Transverse colon (tissue), 4 donors: Measurements from ENCODE around the gene SEL1L3. TPM values are rescaled to one million over a fixed set of nuclear protein-coding genes. Genes with fewer than 3 reads are reported as not detected.
A peak's percentile ranks its signal among the peaks of the same experiment; 100 is the strongest.
"Not testable (repeated sequence)": the region's sequence is repeated elsewhere in the genome, so short reads cannot be mapped to it uniquely, and the experiment has no call there.

Experiments
- DNase-seq: peaks from one replicate; pipeline ENCODE4 v3.0.0-alpha.2; 2019
- H3K27ac ChIP-seq, 4 donors: fragments of 200-600 bp; sonication (generic); 2 replicates each; pipeline ENCODE4 v1.5.1; 2016 to 2018; ENCODE audit warnings: inconsistent platforms in 4 of 4
- H3K27me3 ChIP-seq: fragments of 200-600 bp; sonication (generic); 2 replicates; pipeline ENCODE4 v1.5.1; 2017; ENCODE audit warnings: inconsistent platforms
- H3K36me3 ChIP-seq, 4 donors: fragments of 200-600 bp; sonication (generic); 2 replicates each; pipeline ENCODE4 v1.5.1; 2017 to 2019; ENCODE audit warnings: inconsistent platforms in 4 of 4
- H3K4me1 ChIP-seq, 4 donors: fragments of 200-600 bp; sonication (generic); 2 replicates each; pipeline ENCODE4 v1.5.1; 2017 to 2020; ENCODE audit warnings: inconsistent platforms in 4 of 4
- H3K4me3 ChIP-seq, 4 donors: fragments of 200-600 bp; sonication (generic); 1 replicate in 1 of 4; 2 replicates in 3 of 4; pipeline versions ENCODE4 v1.5.1 to v1.6.1; 2017 to 2019; ENCODE audit warnings: inconsistent platforms in 4 of 4
- H3K9me3 ChIP-seq, 2 donors: fragments of 200-600 bp; sonication (generic); 2 replicates each; pipeline ENCODE4 v1.5.1; 2017 to 2019; ENCODE audit warnings: inconsistent platforms in 2 of 2
- CTCF ChIP-seq, 5 experiments: fragments of 200-600 bp in 3 of 5; fragments of 450-650 bp in 2 of 5; sonication (generic) in 3 of 5; IDR thresholded peaks; 1 replicate in 2 of 5; 2 replicates in 3 of 5; pipeline ENCODE4 v1.5.1; 2016 to 2017; ENCODE audit warnings: antibody characterized with exemption in 5 of 5, inconsistent platforms in 3 of 5, mild to moderate bottlenecking in 2 of 5, moderate library complexity in 1 of 5
- EP300 ChIP-seq: sonication (generic); formaldehyde crosslinking; IDR thresholded peaks from one replicate; pipeline ENCODE4 v1.6.1; 2017; ENCODE audit warnings: antibody characterized with exemption, low read depth
- POLR2A ChIP-seq: fragments of 450-650 bp; IDR thresholded peaks from one replicate; pipeline ENCODE4 v1.6.1; 2016; ENCODE audit warnings: antibody characterized with exemption, mild to moderate bottlenecking, moderate library complexity
- POLR2AphosphoS5 ChIP-seq, 3 donors: sonication (generic); formaldehyde crosslinking; IDR thresholded peaks; one replicate each; pipeline ENCODE4 v1.6.1; 2016; ENCODE audit warnings: antibody characterized with exemption in 3 of 3
- WGBS, 2 donors: methylation state at CpG; one replicate each; pipeline ENCODE4 v1.1.5; 2018; ENCODE audit warnings: low coverage in 1 of 2; 5-methylcytosine and 5-hydroxymethylcytosine counted together
- in situ Hi-C, 4 donors: fragments of 200-750 bp; cut with MboI; loops; one replicate each; pipeline versions ENCODE4 v1.15.0 to v1.15.1; 2017; ENCODE audit warnings: low sequenced_read_pairs in 3 of 4, low pct_ligation_motif_present in 1 of 4, low pct_unique_long_range_greater_than_20kb in 1 of 4
- intact Hi-C: fragments of 100-400 bp; cut with DNase I; formaldehyde crosslinking; loops from one replicate; pipeline ENCODE4 v1.15.1; 2023; ENCODE audit warnings: low total_unique reads
- total RNA-seq, 4 donors: library from RNA; depleted of rRNA; stranded (reverse); fragments of >200 nt; gene quantifications; one replicate each; pipeline ENCODE4 v1.1.0, GENCODE V29; 2016

SEL1L3 gene
- 100 to 1,000 TPM in 2 of 4 donors, 10 to 100 TPM in 2; 51.3 to 128 (median 98.3) TPM for total RNA-seq

- peak; percentile 80 for DNase-seq
- intact Hi-C loops (no loop called here), in situ Hi-C loops (no loop called here)
- Histone ChIP-seq H3K27me3 (no peaks in the 10 kb centered on the region), H3K4me3 (peak within 1 kb of the TSS; percentile 75 to 89 (median 83)), H3K36me3 (no peaks in the 10 kb centered on the region), H3K27ac (peak within 1 kb of the TSS; percentile 83 to 95 (median 88)), H3K4me1 (peaks cover 3 to 54% (median 30%) of the 10 kb centered on the region in 4 donors), H3K9me3 (no peaks in the 10 kb centered on the region)
- 0% methylated on average over 59 of the region's 115 CpGs; no CpG with 5 or more reads in 1 of the 2 donors for WGBS, 2 donors
- TF ChIP-seq POLR2A (no peak), EP300 (no peak), CTCF (IDR thresholded peaks at IDR 0.05) (no peak), POLR2AphosphoS5 (IDR thresholded peaks at IDR 0.05) (no peak)
These were observed at the start of gene SEL1L3 for GRCh38 chr4:25862411-25863346. SEL1L3 (minus strand) TSS chr4:25862988; CDS start chr4:25862836, 152 bp downstream.

GRCh38 chr4:25911356-25911755 is 48.6 kb upstream of the SEL1L3 start:
- Histone ChIP-seq H3K27ac (no peak overlapping the region), H3K36me3 (no peaks in the 10 kb centered on the region), H3K4me1 (peaks cover 2 to 20% (median 8%) of the 10 kb centered on the region in 4 donors), H3K27me3 (no peaks in the 10 kb centered on the region), H3K9me3 (no peaks in the 10 kb centered on the region), H3K4me3 (no peak overlapping the region)
- WGBS, 2 donors = 87% methylated on average over 6 of the region's 6 CpGs; no CpG with 5 or more reads in 1 of the 2 donors
- in situ Hi-C loops (no loop called here), intact Hi-C loops (no loop called here)
- TF ChIP-seq EP300 (no peak), POLR2AphosphoS5 (IDR thresholded peaks at IDR 0.05) (no peak), POLR2A (no peak), CTCF (IDR thresholded peaks at IDR 0.05) (no peak)
- no peak for DNase-seq

GRCh38 chr4:25908491-25908901 is 45.7 kb upstream of the SEL1L3 start:
- H3K36me3 ChIP-seq = no peaks in the 10 kb centered on the region
- DNase-seq = no peak
- in situ Hi-C loops (no loop called here), intact Hi-C loops (no loop called here)
- peaks cover 0 to 7% (median 5%) of the 10 kb centered on the region in 4 donors for H3K4me1 ChIP-seq
- no peak overlapping the region for H3K4me3 ChIP-seq
- TF ChIP-seq EP300 (no peak), CTCF (IDR thresholded peaks at IDR 0.05) (no peak), POLR2AphosphoS5 (IDR thresholded peaks at IDR 0.05) (no peak), POLR2A (no peak)
- WGBS, 2 donors = 57 to 61% methylated on average over 4 to 5 of the region's 5 CpGs
- no peaks in the 10 kb centered on the region for H3K27me3 ChIP-seq
- H3K27ac ChIP-seq = no peak overlapping the region
- H3K9me3 ChIP-seq = no peaks in the 10 kb centered on the region

GRCh38 chr4:25906113-25906512 is 43.3 kb upstream of the SEL1L3 start:
- H3K27me3 ChIP-seq, in situ Hi-C loops, H3K36me3 ChIP-seq, intact Hi-C loops, H3K9me3 ChIP-seq, H3K27ac ChIP-seq, DNase-seq, H3K4me1 ChIP-seq, H3K4me3 ChIP-seq: not testable (repeated sequence)
- WGBS, 2 donors = 95 to 97% methylated on average over 3 to 11 of the region's 11 CpGs
